ENCODE measurements around the gene TSR1.

TSR1 gene

DNA sequence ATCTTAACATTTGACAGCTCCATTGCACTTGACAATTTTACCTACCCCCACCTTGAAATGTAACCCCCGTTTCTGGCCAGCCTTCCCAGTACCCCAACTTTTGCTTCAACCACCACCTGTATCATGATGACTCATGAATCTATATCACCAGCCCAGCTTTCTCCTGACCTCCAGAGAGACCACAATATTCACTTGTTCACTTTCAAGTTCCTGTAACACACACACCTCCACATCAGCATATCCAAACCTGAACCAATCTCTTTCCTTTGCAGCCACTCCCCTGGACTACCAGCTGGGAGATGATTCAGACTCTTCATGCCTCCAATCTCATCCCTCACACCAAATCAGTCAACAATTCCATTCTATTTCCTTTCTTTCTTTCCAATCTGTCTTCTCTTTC, 40.7 kb downstream of the TSR1 start:
- H3K9ac ChIP-seq (ENCODE audit: low read depth, low read length), result no peak overlapping the region
- no peaks in the 10 kb centered on the region for H3K4me1 ChIP-seq (ENCODE audit: insufficient read depth, low read length)
- H3K9me3 ChIP-seq (ENCODE audit: insufficient read depth, low read depth, low read length), result no peaks in the 10 kb centered on the region
- H3K4me3 ChIP-seq (ENCODE audit: low read length), result no peak overlapping the region
- peaks cover 91% of the 10 kb centered on the region for H3K36me3 ChIP-seq (ENCODE audit: insufficient read depth, low read depth, low read length)
- H3K27ac ChIP-seq (ENCODE audit: low read length), result no peak overlapping the region
- H3K27me3 ChIP-seq (ENCODE audit: insufficient read depth, low read length), result no peaks in the 10 kb centered on the region

DNA sequence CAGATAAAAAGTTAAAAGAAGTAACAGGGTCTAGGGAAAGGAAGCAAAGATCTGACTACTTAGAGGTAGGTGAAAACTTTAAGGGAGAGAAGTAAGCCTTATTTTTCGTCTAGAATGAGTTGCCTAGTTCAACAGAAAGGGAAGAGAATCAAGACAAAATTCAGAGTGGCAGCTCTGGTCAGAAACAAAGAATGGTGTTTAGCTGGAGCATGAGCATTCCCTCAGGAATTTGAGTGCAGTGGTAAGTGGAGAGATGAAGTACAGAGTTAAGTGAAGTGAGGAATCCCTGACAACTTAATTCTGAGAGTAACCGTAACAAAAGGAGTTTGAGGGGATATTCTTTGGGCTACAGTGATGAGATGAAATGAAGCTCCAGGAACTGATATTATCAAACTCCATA, 44.2 kb downstream of the TSR1 start:
- Histone ChIP-seq H3K36me3 (ENCODE audit: insufficient read depth, low read depth, low read length) (peaks cover 78% of the 10 kb centered on the region), H3K27ac (ENCODE audit: low read length) (no peak overlapping the region), H3K27me3 (ENCODE audit: insufficient read depth, low read length) (no peaks in the 10 kb centered on the region), H3K4me1 (ENCODE audit: insufficient read depth, low read length) (no peaks in the 10 kb centered on the region), H3K9ac (ENCODE audit: low read depth, low read length) (no peak overlapping the region), H3K4me3 (ENCODE audit: low read length) (no peak overlapping the region), H3K9me3 (ENCODE audit: insufficient read depth, low read depth, low read length) (no peaks in the 10 kb centered on the region)

DNA sequence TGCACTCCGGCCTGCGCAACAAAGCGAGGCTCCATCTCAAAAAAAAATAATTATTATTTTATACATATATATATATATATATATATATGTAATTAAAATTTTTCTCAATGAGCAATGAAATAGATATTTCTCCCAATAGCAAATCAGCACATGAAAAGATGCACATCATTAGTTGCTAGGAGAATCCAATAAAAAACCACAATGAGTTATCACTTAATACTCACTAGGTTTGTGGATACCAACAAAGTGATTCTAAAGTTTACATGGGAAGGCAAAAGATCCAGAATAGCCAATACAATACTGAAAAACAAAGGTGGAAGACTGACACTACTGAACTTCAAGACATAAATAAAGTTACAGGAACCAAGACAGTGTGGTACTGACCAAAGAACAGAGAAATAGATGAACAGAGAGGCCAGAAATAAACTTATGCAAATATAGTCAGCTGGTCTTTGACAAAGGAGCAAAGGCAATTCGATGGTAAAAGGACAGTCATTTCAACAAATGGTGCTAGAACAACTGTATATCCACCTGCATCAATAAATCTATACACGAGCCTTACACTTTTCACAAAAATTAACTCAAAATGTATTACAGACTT, 46.3 kb downstream of the TSR1 start:
- Histone ChIP-seq H3K27me3 (ENCODE audit: insufficient read depth, low read length) (no peaks in the 10 kb centered on the region), H3K27ac (ENCODE audit: low read length) (no peak overlapping the region), H3K36me3 (ENCODE audit: insufficient read depth, low read depth, low read length) (peaks cover 72% of the 10 kb centered on the region), H3K4me3 (ENCODE audit: low read length) (no peak overlapping the region), H3K9ac (ENCODE audit: low read depth, low read length) (no peak overlapping the region), H3K4me1 (ENCODE audit: insufficient read depth, low read length) (no peaks in the 10 kb centered on the region), H3K9me3 (ENCODE audit: insufficient read depth, low read depth, low read length) (no peaks in the 10 kb centered on the region)

DNA sequence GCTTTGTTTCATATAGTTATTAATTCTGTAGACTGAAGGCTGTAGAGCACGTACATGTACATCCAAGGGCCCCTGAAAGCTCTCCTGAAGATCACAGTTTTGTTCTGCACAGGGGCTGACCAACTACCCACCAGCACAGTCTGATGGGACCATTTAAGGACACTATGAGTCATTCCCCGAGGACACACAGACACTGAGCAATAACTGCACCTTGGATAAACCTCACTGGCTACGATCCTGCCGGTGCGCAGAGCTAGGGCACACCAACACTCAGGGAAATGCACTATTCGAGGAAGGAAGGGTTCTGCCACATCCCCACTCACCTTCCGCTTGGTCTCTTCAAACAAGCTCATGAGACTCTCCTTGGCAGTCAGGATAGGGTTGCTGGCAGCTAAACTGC, 53.0 kb downstream of the TSR1 start:
- Histone ChIP-seq H3K9ac (ENCODE audit: low read depth, low read length) (no peak overlapping the region), H3K36me3 (ENCODE audit: insufficient read depth, low read depth, low read length) (peaks cover 86% of the 10 kb centered on the region), H3K27ac (ENCODE audit: low read length) (no peak overlapping the region), H3K27me3 (ENCODE audit: insufficient read depth, low read length) (no peaks in the 10 kb centered on the region), H3K4me3 (ENCODE audit: low read length) (no peak overlapping the region), H3K9me3 (ENCODE audit: insufficient read depth, low read depth, low read length) (no peaks in the 10 kb centered on the region), H3K4me1 (ENCODE audit: insufficient read depth, low read length) (no peaks in the 10 kb centered on the region)

DNA sequence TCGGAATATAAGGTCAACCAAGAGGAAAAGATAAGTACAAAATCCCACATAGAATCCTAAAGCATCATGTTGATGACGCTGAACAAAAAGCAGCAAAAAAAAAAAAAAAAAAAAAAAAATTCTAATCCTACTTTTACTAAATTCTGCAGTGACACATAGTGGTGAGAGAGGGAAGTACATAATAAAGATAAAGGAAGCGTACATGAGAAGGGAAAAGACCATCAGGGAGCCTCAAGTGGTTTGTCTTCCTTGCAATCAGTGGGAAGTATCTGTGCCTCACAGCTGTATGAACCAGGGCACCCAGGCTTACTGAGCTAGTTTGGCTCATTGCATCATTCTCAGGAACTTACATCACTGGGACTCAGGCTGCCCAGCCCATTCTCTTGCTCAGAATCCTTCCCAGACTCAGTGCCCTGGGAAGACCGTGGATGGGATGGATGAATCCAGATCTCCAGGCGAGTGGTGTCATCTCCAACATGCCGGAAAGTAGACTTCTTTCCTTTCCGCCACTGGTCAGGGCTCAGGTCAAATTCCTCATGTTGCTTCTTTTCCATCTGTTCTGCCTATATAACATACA, 53.9 kb downstream of the TSR1 start:
- no peaks in the 10 kb centered on the region for H3K27me3 ChIP-seq (ENCODE audit: insufficient read depth, low read length)
- H3K9ac ChIP-seq (ENCODE audit: low read depth, low read length), result no peak overlapping the region
- H3K36me3 ChIP-seq (ENCODE audit: insufficient read depth, low read depth, low read length), result peaks cover 82% of the 10 kb centered on the region
- no peak overlapping the region for H3K4me3 ChIP-seq (ENCODE audit: low read length)
- no peaks in the 10 kb centered on the region for H3K4me1 ChIP-seq (ENCODE audit: insufficient read depth, low read length)
- no peaks in the 10 kb centered on the region for H3K9me3 ChIP-seq (ENCODE audit: insufficient read depth, low read depth, low read length)
- H3K27ac ChIP-seq (ENCODE audit: low read length), result no peak overlapping the region

DNA sequence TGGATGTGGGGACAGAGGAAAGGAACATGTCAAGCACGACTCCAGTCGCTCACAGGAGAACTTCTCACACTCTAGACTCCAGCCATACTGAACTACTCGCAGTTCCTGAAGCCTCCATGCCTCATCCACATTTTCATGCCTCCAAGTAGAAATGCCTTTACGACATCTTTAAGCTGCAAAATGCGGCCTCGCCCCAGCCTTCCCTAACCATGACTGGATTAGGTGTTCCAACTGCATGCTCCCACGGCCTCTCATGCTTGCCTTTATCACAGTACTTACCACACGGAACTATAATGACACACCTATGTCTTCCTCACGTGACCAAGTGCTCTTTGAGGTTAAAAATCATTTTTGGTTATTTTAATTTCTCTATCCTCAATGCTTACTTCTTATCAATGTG, 56.5 kb downstream of the TSR1 start:
- H3K9me3 ChIP-seq (ENCODE audit: insufficient read depth, low read depth, low read length), result no peaks in the 10 kb centered on the region
- H3K9ac ChIP-seq (ENCODE audit: low read depth, low read length), result no peak overlapping the region
- H3K36me3 ChIP-seq (ENCODE audit: insufficient read depth, low read depth, low read length), result peaks cover 73% of the 10 kb centered on the region
- H3K27ac ChIP-seq (ENCODE audit: low read length), result no peak overlapping the region
- no peaks in the 10 kb centered on the region for H3K27me3 ChIP-seq (ENCODE audit: insufficient read depth, low read length)
- H3K4me1 ChIP-seq (ENCODE audit: insufficient read depth, low read length), result no peaks in the 10 kb centered on the region
- H3K4me3 ChIP-seq (ENCODE audit: low read length), result no peak overlapping the region

DNA sequence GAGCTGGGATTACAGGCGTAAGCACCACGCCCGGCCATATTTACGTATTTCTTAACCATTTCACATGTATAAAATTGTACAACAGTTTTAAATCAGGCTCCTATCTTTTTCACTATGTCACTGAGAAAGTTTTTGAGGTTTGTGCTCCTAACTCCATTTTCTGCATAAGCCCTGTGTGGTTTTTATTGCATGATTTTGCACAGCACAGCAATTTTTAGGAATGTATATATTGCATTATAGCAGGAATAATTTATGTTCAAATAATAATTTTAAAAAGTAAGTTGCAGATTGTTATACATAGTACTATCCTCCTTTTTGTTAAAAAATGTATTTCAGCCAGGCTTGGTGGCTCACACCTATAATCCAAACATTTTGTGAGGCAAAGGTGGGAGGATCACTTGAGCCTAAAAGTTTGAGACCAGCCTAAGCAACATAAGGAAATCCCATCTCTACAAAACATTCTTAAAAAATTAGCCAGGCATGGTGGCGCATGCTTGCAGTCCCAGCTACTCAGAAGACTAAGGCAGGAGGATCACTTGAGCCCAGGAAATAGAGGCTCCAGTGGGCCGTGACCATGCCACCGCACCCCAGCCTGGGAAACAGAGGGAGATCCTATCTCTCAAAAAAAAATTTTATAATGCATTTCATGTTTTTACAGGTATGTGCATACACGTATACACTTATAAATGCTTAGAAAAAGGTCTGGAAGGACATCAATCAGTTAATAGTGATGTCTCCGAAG, 58.7 kb downstream of the TSR1 start:
- Histone ChIP-seq H3K4me1 (ENCODE audit: insufficient read depth, low read length) (no peaks in the 10 kb centered on the region), H3K27ac (ENCODE audit: low read length) (no peak overlapping the region), H3K9ac (ENCODE audit: low read depth, low read length) (no peak overlapping the region), H3K9me3 (ENCODE audit: insufficient read depth, low read depth, low read length) (no peaks in the 10 kb centered on the region), H3K4me3 (ENCODE audit: low read length) (no peak overlapping the region), H3K27me3 (ENCODE audit: insufficient read depth, low read length) (no peaks in the 10 kb centered on the region), H3K36me3 (ENCODE audit: insufficient read depth, low read depth, low read length) (peaks cover 61% of the 10 kb centered on the region)

DNA sequence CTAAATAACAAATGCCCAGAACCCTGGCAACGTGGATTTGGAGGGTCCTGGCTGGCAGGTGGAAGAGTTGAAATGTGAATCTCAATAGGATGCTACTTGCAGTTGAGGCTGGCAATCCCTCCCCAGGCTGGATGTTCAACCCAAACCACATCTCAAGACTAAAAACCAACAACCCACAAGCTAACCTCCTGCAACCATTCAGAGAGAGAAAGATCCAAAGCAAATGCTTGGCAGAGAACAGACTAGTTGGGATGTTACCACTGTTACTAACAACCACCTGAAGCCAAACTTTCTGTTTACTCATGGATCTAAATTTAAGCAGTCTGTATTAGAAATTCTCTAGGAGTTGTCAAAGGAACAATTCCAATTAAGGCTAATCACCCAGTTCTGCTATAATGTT, 60.5 kb downstream of the TSR1 start:
- H3K27me3 ChIP-seq (ENCODE audit: insufficient read depth, low read length), result no peaks in the 10 kb centered on the region
- H3K4me3 ChIP-seq (ENCODE audit: low read length), result no peak overlapping the region
- H3K27ac ChIP-seq (ENCODE audit: low read length), result no peak overlapping the region
- H3K9ac ChIP-seq (ENCODE audit: low read depth, low read length), result no peak overlapping the region
- H3K9me3 ChIP-seq (ENCODE audit: insufficient read depth, low read depth, low read length), result no peaks in the 10 kb centered on the region
- H3K36me3 ChIP-seq (ENCODE audit: insufficient read depth, low read depth, low read length), result peaks cover 44% of the 10 kb centered on the region
- H3K4me1 ChIP-seq (ENCODE audit: insufficient read depth, low read length), result no peaks in the 10 kb centered on the region

DNA sequence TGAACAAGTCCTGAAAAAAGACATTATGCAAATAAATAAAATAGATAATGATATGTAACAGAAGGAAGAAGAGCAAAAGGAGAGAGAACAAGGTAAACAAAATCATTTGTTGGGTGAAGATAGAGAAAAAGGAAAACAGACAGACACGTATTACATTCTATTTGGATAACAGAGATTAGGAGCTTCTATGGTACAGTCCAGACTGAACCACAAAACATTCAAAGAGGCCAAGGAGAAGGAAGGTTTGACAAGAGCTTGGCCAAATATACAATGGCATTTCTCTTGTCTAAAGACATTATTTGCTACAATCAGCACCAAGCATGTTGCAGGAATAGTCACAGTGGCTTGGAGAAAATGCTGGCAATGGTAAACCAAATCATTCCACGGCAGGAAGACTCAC, 61.8 kb downstream of the TSR1 start:
- H3K4me3 ChIP-seq (ENCODE audit: low read length), result no peak overlapping the region
- no peak overlapping the region for H3K27ac ChIP-seq (ENCODE audit: low read length)
- no peaks in the 10 kb centered on the region for H3K9me3 ChIP-seq (ENCODE audit: insufficient read depth, low read depth, low read length)
- H3K9ac ChIP-seq (ENCODE audit: low read depth, low read length), result no peak overlapping the region
- no peaks in the 10 kb centered on the region for H3K4me1 ChIP-seq (ENCODE audit: insufficient read depth, low read length)
- H3K36me3 ChIP-seq (ENCODE audit: insufficient read depth, low read depth, low read length), result peaks cover 37% of the 10 kb centered on the region
- no peaks in the 10 kb centered on the region for H3K27me3 ChIP-seq (ENCODE audit: insufficient read depth, low read length)

All from iPS-20b (cell line).